ENCODE measurements around the gene WNK2.

WNK2 gene

DNA sequence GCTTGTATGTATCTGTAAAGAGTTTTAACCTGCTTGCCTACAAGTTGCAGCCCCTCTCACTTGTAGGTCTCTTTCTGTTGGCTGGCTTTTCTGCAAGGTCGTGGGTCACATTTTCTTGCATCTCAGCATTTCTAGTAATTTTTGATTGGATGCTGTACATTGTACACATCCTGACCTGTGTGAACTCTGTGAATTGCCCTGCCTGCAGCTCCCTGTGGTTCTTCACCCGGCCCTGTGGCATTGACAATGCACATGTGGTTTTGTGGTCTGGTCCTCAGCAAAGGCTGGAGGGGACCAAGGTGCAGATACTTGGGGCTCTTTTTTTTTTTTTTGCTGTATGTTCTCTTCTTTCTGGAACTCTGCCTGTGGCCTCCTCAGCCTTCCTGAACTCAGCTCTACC lies 53.6 kb downstream of the WNK2 start:
- Histone ChIP-seq H4K20me1 (ENCODE audit: low read depth, low read length) (no peaks in the 10 kb centered on the region), H3K27me3 (ENCODE audit: low read length) (no peaks in the 10 kb centered on the region), H3K4me3 (ENCODE audit: insufficient read depth, low read length, poor library complexity, severe bottlenecking) (no peak overlapping the region), H3K4me2 (ENCODE audit: low read depth, low read length, poor library complexity, severe bottlenecking) (no peak overlapping the region), H3K36me3 (ENCODE audit: low read length) (no peaks in the 10 kb centered on the region), H3K9me2 (replicated peaks; ENCODE audit: insufficient read depth, low read length) (no peaks in the 10 kb centered on the region), H3K9ac (ENCODE audit: low read length) (no peak overlapping the region), H3K9me3 (ENCODE audit: insufficient read depth, low read length) (no peaks in the 10 kb centered on the region), H3F3A (ENCODE audit: insufficient read depth) (no peaks in the 10 kb centered on the region), H3K79me2 (ENCODE audit: insufficient read depth, low read length) (no peaks in the 10 kb centered on the region), H3K27ac (ENCODE audit: low read depth, low read length) (no peak overlapping the region), H2AFZ (ENCODE audit: low read depth, low read length, severe bottlenecking) (no peak overlapping the region)
- TF ChIP-seq, protein P1, sequence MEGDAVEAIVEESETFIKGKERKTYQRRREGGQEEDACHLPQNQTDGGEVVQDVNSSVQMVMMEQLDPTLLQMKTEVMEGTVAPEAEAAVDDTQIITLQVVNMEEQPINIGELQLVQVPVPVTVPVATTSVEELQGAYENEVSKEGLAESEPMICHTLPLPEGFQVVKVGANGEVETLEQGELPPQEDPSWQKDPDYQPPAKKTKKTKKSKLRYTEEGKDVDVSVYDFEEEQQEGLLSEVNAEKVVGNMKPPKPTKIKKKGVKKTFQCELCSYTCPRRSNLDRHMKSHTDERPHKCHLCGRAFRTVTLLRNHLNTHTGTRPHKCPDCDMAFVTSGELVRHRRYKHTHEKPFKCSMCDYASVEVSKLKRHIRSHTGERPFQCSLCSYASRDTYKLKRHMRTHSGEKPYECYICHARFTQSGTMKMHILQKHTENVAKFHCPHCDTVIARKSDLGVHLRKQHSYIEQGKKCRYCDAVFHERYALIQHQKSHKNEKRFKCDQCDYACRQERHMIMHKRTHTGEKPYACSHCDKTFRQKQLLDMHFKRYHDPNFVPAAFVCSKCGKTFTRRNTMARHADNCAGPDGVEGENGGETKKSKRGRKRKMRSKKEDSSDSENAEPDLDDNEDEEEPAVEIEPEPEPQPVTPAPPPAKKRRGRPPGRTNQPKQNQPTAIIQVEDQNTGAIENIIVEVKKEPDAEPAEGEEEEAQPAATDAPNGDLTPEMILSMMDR (IDR thresholded peaks at IDR 0.05; ENCODE audit: insufficient read depth, low read length, poor library complexity, severe bottlenecking): no peak
- no peak for TF ChIP-seq EZH2phosphoT487 (conservative IDR thresholded peaks at IDR 0.05; ENCODE audit: low read length)

DNA sequence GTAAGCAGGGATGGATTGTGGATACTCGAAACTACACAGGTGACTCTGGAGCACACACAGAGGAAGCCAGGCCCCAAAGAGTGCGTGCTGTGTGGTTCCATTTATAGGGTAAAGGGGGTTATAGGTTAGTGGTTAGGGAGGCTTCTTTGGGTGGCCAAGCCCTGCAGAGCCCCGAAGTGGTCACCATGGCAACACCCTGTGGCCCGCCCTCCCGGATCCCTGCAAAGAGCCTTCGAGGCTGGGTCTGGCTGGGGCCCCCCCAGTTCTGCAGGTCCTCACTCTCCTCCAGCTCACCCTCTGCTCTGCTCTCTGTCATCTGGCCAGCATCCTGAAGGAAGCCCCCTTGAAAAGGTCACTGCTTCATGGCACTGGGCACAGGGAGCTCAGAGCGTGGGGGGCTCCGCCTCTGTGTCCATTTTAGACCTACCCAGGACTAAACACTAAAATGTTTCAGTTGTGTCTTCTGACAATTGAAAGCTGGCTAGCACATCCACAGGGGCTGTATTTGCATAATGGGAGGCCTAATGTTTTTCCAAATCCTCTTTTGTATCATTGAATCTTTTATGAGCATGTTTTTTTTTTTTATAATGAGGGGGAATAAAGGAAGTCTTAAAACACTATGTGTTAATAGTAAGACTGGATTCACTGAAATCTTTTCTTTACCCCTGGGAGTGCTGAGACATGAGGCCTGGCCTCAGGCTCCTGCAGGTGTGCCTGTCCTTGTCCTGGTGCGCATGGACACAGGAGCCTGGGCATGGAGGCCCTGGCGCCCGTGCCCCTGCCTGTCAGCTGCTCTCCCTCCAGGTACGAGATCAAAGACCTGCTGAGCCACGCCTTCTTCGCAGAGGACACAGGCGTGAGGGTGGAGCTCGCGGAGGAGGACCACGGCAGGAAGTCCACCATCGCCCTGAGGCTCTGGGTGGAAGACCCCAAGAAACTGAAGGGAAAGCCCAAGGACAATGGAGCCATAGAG lies 55.3 kb downstream of the WNK2 start:
- Histone ChIP-seq H3K79me2 (ENCODE audit: insufficient read depth, low read length) (no peaks in the 10 kb centered on the region), H3K4me2 (ENCODE audit: low read depth, low read length, poor library complexity, severe bottlenecking) (no peak overlapping the region), H3K9me2 (replicated peaks; ENCODE audit: insufficient read depth, low read length) (no peaks in the 10 kb centered on the region), H3K27me3 (ENCODE audit: low read length) (no peaks in the 10 kb centered on the region), H3K9ac (ENCODE audit: low read length) (no peak overlapping the region), H4K20me1 (ENCODE audit: low read depth, low read length) (no peaks in the 10 kb centered on the region), H3F3A (ENCODE audit: insufficient read depth) (no peaks in the 10 kb centered on the region), H3K9me3 (ENCODE audit: insufficient read depth, low read length) (no peaks in the 10 kb centered on the region), H3K27ac (ENCODE audit: low read depth, low read length) (no peak overlapping the region), H3K4me3 (ENCODE audit: insufficient read depth, low read length, poor library complexity, severe bottlenecking) (no peak overlapping the region), H3K36me3 (ENCODE audit: low read length) (no peaks in the 10 kb centered on the region), H2AFZ (ENCODE audit: low read depth, low read length, severe bottlenecking) (no peak overlapping the region)
- no peak for TF ChIP-seq EZH2phosphoT487 (conservative IDR thresholded peaks at IDR 0.05; ENCODE audit: low read length)
- TF ChIP-seq, protein P1 (IDR thresholded peaks at IDR 0.05; ENCODE audit: insufficient read depth, low read length, poor library complexity, severe bottlenecking): no peak

DNA sequence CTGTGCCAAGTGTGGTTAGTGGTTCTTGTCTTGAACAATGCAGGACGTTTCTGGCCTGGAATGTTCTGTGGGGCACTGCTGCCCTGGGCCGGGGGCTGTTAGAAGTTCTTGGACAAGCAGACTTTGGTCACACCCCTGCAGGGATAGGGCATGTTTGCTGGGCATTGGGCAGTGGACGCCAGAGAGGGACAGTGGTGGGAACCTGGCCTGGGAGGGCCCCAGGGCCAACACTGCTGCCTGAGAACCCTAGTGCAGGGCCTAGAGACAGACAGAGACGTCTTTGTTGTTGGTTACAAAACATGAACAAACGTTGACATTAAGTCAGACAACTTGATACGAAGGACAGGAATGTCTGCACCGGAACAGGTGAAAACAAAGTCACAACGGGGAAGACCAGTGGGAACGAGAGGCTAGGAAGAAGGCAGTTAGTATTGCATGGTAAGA lies 57.0 kb downstream of the WNK2 start:
- no peaks in the 10 kb centered on the region for H3K27me3 ChIP-seq (ENCODE audit: low read length)

More for the DNA sequence above, 57.0 kb downstream of the WNK2 start:
- no peaks in the 10 kb centered on the region for H3K79me2 ChIP-seq (ENCODE audit: insufficient read depth, low read length)
- no peaks in the 10 kb centered on the region for H3K36me3 ChIP-seq (ENCODE audit: low read length)
- TF ChIP-seq, protein P1 (IDR thresholded peaks at IDR 0.05; ENCODE audit: insufficient read depth, low read length, poor library complexity, severe bottlenecking): no peak
- TF ChIP-seq EZH2phosphoT487 (conservative IDR thresholded peaks at IDR 0.05; ENCODE audit: low read length): no peak
- no peaks in the 10 kb centered on the region for H3F3A ChIP-seq (ENCODE audit: insufficient read depth)
- no peaks in the 10 kb centered on the region for H4K20me1 ChIP-seq (ENCODE audit: low read depth, low read length)
- H3K9me3 ChIP-seq (ENCODE audit: insufficient read depth, low read length): no peaks in the 10 kb centered on the region
- no peaks in the 10 kb centered on the region for H3K9me2 ChIP-seq (replicated peaks; ENCODE audit: insufficient read depth, low read length)
- no peak overlapping the region for H3K4me2 ChIP-seq (ENCODE audit: low read depth, low read length, poor library complexity, severe bottlenecking)
- H3K9ac ChIP-seq (ENCODE audit: low read length): no peak overlapping the region
- no peak overlapping the region for H2AFZ ChIP-seq (ENCODE audit: low read depth, low read length, severe bottlenecking)
- no peak overlapping the region for H3K27ac ChIP-seq (ENCODE audit: low read depth, low read length)
- no peak overlapping the region for H3K4me3 ChIP-seq (ENCODE audit: insufficient read depth, low read length, poor library complexity, severe bottlenecking)
